Esophagus muscularis mucosa (tissue), 3 donors: ENCODE measurements around the gene FLNC.

ENCODE experiments used
- POLR2A ChIP-seq: fragments of 450-650 bp; IDR thresholded peaks from one replicate; pipeline ENCODE4 v1.6.1; 2017; ENCODE audit warnings: antibody characterized with exemption, moderate library complexity, mild to moderate bottlenecking, low read depth
- POLR2AphosphoS5 ChIP-seq, 2 donors: sonication (generic); formaldehyde crosslinking; IDR thresholded peaks; one replicate each; pipeline ENCODE4 v1.6.1; 2017; ENCODE audit warnings: antibody characterized with exemption in 2 of 2
- TF ChIP-seq, protein P1 (sequence below), 3 experiments: fragments of 200-600 bp in 2 of 3; fragments of 450-650 bp in 1 of 3; sonication (generic) in 2 of 3; IDR thresholded peaks; one replicate each; pipeline ENCODE4 v1.5.1; 2017 to 2019; ENCODE audit warnings: antibody characterized with exemption in 3 of 3, mild to moderate bottlenecking in 2 of 3, moderate library complexity in 1 of 3

DNA sequence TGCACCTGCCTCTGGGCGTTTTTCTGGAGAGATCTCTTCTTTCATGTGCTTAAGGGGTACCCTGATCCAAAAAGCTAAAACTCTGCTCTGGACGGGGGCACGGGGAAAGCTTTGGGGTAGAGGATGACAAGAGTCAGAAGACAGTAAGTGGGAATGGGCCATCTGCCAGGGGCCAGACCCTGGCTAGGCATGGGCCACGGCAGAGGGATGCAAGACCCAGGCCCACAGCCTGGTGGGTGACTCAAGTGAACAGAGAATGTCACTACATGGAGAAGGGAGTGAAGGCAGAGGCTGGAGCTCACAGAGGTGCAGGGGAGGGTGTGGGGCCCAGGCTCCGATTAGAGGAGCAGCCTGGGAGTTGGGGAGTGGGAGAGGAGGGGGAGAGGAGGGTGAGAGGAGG lies 15.3 kb downstream of the FLNC start:
- TF ChIP-seq, protein P1, sequence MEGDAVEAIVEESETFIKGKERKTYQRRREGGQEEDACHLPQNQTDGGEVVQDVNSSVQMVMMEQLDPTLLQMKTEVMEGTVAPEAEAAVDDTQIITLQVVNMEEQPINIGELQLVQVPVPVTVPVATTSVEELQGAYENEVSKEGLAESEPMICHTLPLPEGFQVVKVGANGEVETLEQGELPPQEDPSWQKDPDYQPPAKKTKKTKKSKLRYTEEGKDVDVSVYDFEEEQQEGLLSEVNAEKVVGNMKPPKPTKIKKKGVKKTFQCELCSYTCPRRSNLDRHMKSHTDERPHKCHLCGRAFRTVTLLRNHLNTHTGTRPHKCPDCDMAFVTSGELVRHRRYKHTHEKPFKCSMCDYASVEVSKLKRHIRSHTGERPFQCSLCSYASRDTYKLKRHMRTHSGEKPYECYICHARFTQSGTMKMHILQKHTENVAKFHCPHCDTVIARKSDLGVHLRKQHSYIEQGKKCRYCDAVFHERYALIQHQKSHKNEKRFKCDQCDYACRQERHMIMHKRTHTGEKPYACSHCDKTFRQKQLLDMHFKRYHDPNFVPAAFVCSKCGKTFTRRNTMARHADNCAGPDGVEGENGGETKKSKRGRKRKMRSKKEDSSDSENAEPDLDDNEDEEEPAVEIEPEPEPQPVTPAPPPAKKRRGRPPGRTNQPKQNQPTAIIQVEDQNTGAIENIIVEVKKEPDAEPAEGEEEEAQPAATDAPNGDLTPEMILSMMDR (IDR thresholded peaks at IDR 0.05), result no peak
- TF ChIP-seq POLR2AphosphoS5 (IDR thresholded peaks at IDR 0.05) (no peak), POLR2A (no peak)
